ENCODE results near the gene SNX5. TPM values are rescaled to one million over a fixed set of nuclear protein-coding genes. Genes with fewer than 3 reads are reported as not detected.
A peak's percentile ranks its signal among the peaks of the same experiment; 100 is the strongest.

SNX5 gene
- polyA plus RNA-seq, 1 donor (not counting 4 experiments of a cell fraction or from before 2014, with no cell fraction given) = 187 TPM

DNA sequence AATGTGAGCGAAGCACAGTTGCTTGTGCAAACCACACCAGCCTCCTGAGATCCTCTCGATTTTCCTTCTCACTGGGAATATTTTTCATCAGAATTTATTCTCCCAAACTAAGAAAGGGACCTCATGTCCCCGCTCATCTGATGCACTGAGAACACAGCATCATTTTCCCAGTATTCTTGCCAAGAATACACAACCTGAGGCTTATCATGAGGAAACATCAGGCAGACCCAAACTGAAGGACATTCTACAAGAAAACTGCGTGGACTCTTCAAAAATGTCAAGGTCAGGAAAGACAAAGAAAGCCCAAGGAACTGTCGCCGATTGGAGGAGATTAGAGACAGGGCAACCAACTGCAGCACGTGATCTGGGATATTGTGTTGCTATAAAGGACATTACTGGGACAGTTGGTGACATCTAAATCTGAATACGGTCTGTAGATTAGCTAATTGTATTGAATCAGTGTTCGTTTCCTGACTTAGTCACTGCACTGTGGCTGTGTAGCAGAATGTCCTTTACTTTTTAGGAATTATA lies 72.3 kb downstream of the SNX5 start:
- no peaks in the 10 kb centered on the region for H3K9me1 ChIP-seq (ENCODE audit: control insufficient read depth, extremely low read depth, insufficient read depth, low read length)
- no peak for TF ChIP-seq EZH2 (IDR thresholded peaks at IDR 0.05; ENCODE audit: low read length)
- no peaks in the 10 kb centered on the region for H3K79me2 ChIP-seq (ENCODE audit: control insufficient read depth, insufficient read depth, low read length)
- FAIRE-seq (no peak), DNase-seq (ENCODE audit: low read depth, low spot score) (no peak)
- H3K9me3 ChIP-seq (ENCODE audit: control insufficient read depth, low read depth, low read length) = no peaks in the 10 kb centered on the region
- peak overlapping the region; percentile 64 for H3K9ac ChIP-seq (ENCODE audit: control insufficient read depth, extremely low read depth, insufficient read depth, low read length)
- H3K4me1 ChIP-seq (ENCODE audit: control insufficient read depth, extremely low read depth, insufficient read depth, low read length) = peaks cover 12% of the 10 kb centered on the region
- H4K20me1 ChIP-seq (ENCODE audit: control insufficient read depth, extremely low read depth, insufficient read depth, low read length) = no peaks in the 10 kb centered on the region
- no peak overlapping the region for H3K27ac ChIP-seq (ENCODE audit: control insufficient read depth, insufficient read depth, low read length)
- peak overlapping the region; percentile 84 for H3K4me2 ChIP-seq (ENCODE audit: control insufficient read depth, extremely low read depth, insufficient read depth, low read depth, low read length)
- H3K4me3 ChIP-seq (ENCODE audit: control insufficient read depth in 2 of 3, extremely low read depth in 1 of 3, insufficient read depth in 2 of 3, low read depth in 1 of 3, low read length in 3 of 3) = peak overlapping the region in 1 of 3 experiments; percentile 56
- no peaks in the 10 kb centered on the region for H3K36me3 ChIP-seq (ENCODE audit: control insufficient read depth in 2 of 2, extremely low read depth in 1 of 2, insufficient read depth in 2 of 2, low read length in 2 of 2)
- no peaks in the 10 kb centered on the region for H3K27me3 ChIP-seq (ENCODE audit: control insufficient read depth, extremely low read depth, insufficient read depth, low read length)
- H2AFZ ChIP-seq (ENCODE audit: control insufficient read depth, low read length) = peak overlapping the region; percentile 88
- dilution Hi-C loops (cut with MboI; ENCODE audit: extremely low pct_ligation_motif_present, low sequenced_read_pairs) = no loop called here

DNA sequence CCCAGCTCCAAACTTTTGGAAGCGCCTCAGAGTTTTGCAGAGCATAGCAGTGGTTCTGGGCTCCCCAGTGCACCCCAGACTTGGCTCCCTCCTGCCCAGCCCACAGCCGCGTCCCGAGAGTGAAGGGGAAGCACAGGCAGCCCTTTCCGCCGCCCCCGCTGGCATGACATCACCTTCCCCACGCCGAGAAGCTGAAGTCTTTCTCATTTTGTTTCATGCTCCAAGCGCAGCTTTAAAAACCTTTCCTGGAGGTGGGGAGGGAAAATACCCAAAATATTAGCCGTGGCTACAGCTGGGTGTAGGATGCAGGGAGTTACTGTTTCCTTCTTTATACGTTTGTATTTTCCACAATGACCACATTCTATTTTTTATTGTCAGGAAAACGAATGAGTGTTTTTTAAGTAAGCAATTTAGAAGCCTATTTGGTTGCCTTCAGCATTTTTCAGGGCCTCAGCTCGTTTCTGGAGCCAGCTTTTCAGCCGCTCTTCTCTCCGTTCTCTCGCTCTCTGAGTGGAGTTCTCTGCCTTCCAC lies 72.9 kb downstream of the SNX5 start:
- H2AFZ ChIP-seq (ENCODE audit: control insufficient read depth, low read length) = peak overlapping the region; percentile 88
- TF ChIP-seq, protein P1, sequence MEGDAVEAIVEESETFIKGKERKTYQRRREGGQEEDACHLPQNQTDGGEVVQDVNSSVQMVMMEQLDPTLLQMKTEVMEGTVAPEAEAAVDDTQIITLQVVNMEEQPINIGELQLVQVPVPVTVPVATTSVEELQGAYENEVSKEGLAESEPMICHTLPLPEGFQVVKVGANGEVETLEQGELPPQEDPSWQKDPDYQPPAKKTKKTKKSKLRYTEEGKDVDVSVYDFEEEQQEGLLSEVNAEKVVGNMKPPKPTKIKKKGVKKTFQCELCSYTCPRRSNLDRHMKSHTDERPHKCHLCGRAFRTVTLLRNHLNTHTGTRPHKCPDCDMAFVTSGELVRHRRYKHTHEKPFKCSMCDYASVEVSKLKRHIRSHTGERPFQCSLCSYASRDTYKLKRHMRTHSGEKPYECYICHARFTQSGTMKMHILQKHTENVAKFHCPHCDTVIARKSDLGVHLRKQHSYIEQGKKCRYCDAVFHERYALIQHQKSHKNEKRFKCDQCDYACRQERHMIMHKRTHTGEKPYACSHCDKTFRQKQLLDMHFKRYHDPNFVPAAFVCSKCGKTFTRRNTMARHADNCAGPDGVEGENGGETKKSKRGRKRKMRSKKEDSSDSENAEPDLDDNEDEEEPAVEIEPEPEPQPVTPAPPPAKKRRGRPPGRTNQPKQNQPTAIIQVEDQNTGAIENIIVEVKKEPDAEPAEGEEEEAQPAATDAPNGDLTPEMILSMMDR (optimal IDR thresholded peaks at IDR 0.05 in 1 of 3, IDR thresholded peaks at IDR 0.05 in 1 of 3, conservative IDR thresholded peaks at IDR 0.05 in 1 of 3; ENCODE audit: extremely low read depth in 1 of 3, insufficient read depth in 2 of 3, low read length in 3 of 3) = no peak
- no peak for TF ChIP-seq EZH2 (IDR thresholded peaks at IDR 0.05; ENCODE audit: low read length)

More for the DNA sequence above, 72.9 kb downstream of the SNX5 start:
- no peaks in the 10 kb centered on the region for H3K9me1 ChIP-seq (ENCODE audit: control insufficient read depth, extremely low read depth, insufficient read depth, low read length)
- peak overlapping the region; percentile 84 for H3K4me2 ChIP-seq (ENCODE audit: control insufficient read depth, extremely low read depth, insufficient read depth, low read depth, low read length)
- no peaks in the 10 kb centered on the region for H3K36me3 ChIP-seq (ENCODE audit: control insufficient read depth in 2 of 2, extremely low read depth in 1 of 2, insufficient read depth in 2 of 2, low read length in 2 of 2)
- no peak overlapping the region for H3K27ac ChIP-seq (ENCODE audit: control insufficient read depth, insufficient read depth, low read length)
- no peaks in the 10 kb centered on the region for H3K9me3 ChIP-seq (ENCODE audit: control insufficient read depth, low read depth, low read length)
- peaks cover 12% of the 10 kb centered on the region for H3K4me1 ChIP-seq (ENCODE audit: control insufficient read depth, extremely low read depth, insufficient read depth, low read length)
- FAIRE-seq (no peak), DNase-seq (ENCODE audit: low read depth, low spot score) (no peak)
- no peaks in the 10 kb centered on the region for H3K79me2 ChIP-seq (ENCODE audit: control insufficient read depth, insufficient read depth, low read length)
- peak overlapping the region; percentile 64 for H3K9ac ChIP-seq (ENCODE audit: control insufficient read depth, extremely low read depth, insufficient read depth, low read length)
- no peaks in the 10 kb centered on the region for H4K20me1 ChIP-seq (ENCODE audit: control insufficient read depth, extremely low read depth, insufficient read depth, low read length)
- peak overlapping the region; percentile 14 to 61 (median 56) for H3K4me3 ChIP-seq (ENCODE audit: control insufficient read depth in 2 of 3, extremely low read depth in 1 of 3, insufficient read depth in 2 of 3, low read depth in 1 of 3, low read length in 3 of 3)
- dilution Hi-C loops (cut with MboI; ENCODE audit: extremely low pct_ligation_motif_present, low sequenced_read_pairs) = no loop called here
- no peaks in the 10 kb centered on the region for H3K27me3 ChIP-seq (ENCODE audit: control insufficient read depth, extremely low read depth, insufficient read depth, low read length)

Data from keratinocyte (primary cell).